ELR (cell line): ENCODE measurements around the gene MYO1B.

Experiments used
- DNase-seq: peaks from one replicate; pipeline ENCODE4 v3.0.0-alpha.2; 2015; ENCODE audit warnings: low read depth

The MYO1B gene

GRCh38 chr2:191299010-191299409 lies 53.8 kb downstream of the MYO1B start:
- DNase-seq = peak; percentile 25

GRCh38 chr2:191299866-191300265 lies 54.7 kb downstream of the MYO1B start:
- DNase-seq = no peak

GRCh38 chr2:191301971-191302370 lies 56.8 kb downstream of the MYO1B start:
- no peak for DNase-seq

GRCh38 chr2:191302459-191303139 lies 57.4 kb downstream of the MYO1B start:
- DNase-seq = peak; percentile 53

- no peak for DNase-seq
Measured at GRCh38 chr2:191303140-191304005, 58.2 kb downstream of the MYO1B start.

GRCh38 chr2:191304939-191305875 lies 60.0 kb downstream of the MYO1B start:
- no peak for DNase-seq

GRCh38 chr2:191308026-191308425 lies 62.8 kb downstream of the MYO1B start:
- DNase-seq = no peak

- DNase-seq = no peak
Measured at GRCh38 chr2:191311156-191311555, 66.0 kb downstream of the MYO1B start.

- peak; percentile 94 for DNase-seq
Measured at GRCh38 chr2:191311627-191312026, 66.4 kb downstream of the MYO1B start.

GRCh38 chr2:191312163-191312562 lies 67.0 kb downstream of the MYO1B start:
- no peak for DNase-seq

GRCh38 chr2:191312662-191313061 lies 67.5 kb downstream of the MYO1B start:
- no peak for DNase-seq

- no peak for DNase-seq
Measured at GRCh38 chr2:191314697-191315364, 69.6 kb downstream of the MYO1B start.

GRCh38 chr2:191315365-191315752 lies 70.2 kb downstream of the MYO1B start:
- DNase-seq = no peak

GRCh38 chr2:191316246-191316994 lies 71.2 kb downstream of the MYO1B start:
- DNase-seq = peak; percentile 61

- peak; percentile 48 for DNase-seq
Measured at GRCh38 chr2:191318037-191318728, 73.0 kb downstream of the MYO1B start.

- peak; percentile 80 for DNase-seq
Measured at GRCh38 chr2:191318729-191319078, 73.5 kb downstream of the MYO1B start.

- DNase-seq = peak; percentile 86
Measured at GRCh38 chr2:191319186-191319585, 74.0 kb downstream of the MYO1B start.

- DNase-seq = no peak
Measured at GRCh38 chr2:191320881-191321280, 75.7 kb downstream of the MYO1B start.

- DNase-seq = peak; percentile 86
Measured at GRCh38 chr2:191321861-191322662, 76.9 kb downstream of the MYO1B start.
